ENCODE measurements around the gene IQCE.
"Not testable (repeated sequence)": the region's sequence is repeated elsewhere in the genome, so short reads cannot be mapped to it uniquely, and the experiment has no call there.

Gene IQCE

GRCh38 chr7:2555121-2556052 lies 3.4 kb upstream of the IQCE start, which contains the start of gene BRAT1:
TSS of gene BRAT1 (minus strand) at chr7:2555524. CDS start at chr7:2554431, 1,093 bp downstream.
- peak; percentile 94 for DNase-seq

GRCh38 chr7:2559283-2559950 lies 638 bp downstream of the IQCE start:
- no peak for DNase-seq

GRCh38 chr7:2563955-2564354 lies 5.2 kb downstream of the IQCE start:
- DNase-seq = not testable (repeated sequence)

- DNase-seq = no peak
Observed at GRCh38 chr7:2564970-2565540, 6.3 kb downstream of the IQCE start.

GRCh38 chr7:2566348-2566889 lies 7.6 kb downstream of the IQCE start:
- no peak for DNase-seq

GRCh38 chr7:2566890-2567678 lies 8.3 kb downstream of the IQCE start:
- no peak for DNase-seq

GRCh38 chr7:2567679-2568278 lies 9.0 kb downstream of the IQCE start:
- DNase-seq = no peak

GRCh38 chr7:2568521-2569223 lies 9.9 kb downstream of the IQCE start:
- DNase-seq = no peak

GRCh38 chr7:2569421-2569820 lies 10.6 kb downstream of the IQCE start:
- DNase-seq = no peak

GRCh38 chr7:2570021-2570420 lies 11.2 kb downstream of the IQCE start:
- no peak for DNase-seq

GRCh38 chr7:2571409-2571808 lies 12.6 kb downstream of the IQCE start:
- DNase-seq = no peak

- no peak for DNase-seq
Observed at GRCh38 chr7:2572101-2572842, 13.5 kb downstream of the IQCE start.

GRCh38 chr7:2573761-2574160 lies 15.0 kb downstream of the IQCE start:
- DNase-seq = no peak

- DNase-seq = no peak
Observed at GRCh38 chr7:2575046-2575732, 16.4 kb downstream of the IQCE start.

- DNase-seq = no peak
Observed at GRCh38 chr7:2575733-2576340, 17.1 kb downstream of the IQCE start.

GRCh38 chr7:2576742-2577491 lies 18.1 kb downstream of the IQCE start:
- no peak for DNase-seq

GRCh38 chr7:2577914-2578680 lies 19.3 kb downstream of the IQCE start:
- no peak for DNase-seq

GRCh38 chr7:2580636-2581035 lies 21.9 kb downstream of the IQCE start:
- DNase-seq = no peak
